ENCODE results near the gene RAB43.

DNA sequence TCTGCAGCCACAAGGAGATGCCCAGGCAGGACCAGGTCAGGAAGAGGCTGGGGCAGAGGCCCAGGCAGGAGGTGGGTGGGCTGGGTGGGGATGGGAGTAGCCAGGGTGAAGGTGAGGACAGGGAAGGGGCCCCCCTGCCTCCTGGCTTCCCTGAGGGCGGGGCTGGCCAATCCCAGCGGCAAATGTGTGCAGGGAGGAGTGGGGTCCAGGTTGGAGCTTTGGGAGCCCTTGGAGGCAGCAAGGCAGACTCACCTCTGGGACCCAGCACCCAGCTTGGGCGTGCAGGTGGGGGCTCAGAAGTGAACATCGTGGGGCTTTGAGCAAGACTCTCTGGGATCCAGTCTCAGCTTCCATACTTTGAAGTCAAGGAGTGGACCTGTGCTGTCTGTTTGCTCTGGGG is 35.8 kb downstream of the RAB43 start:
- TF ChIP-seq, protein P1, sequence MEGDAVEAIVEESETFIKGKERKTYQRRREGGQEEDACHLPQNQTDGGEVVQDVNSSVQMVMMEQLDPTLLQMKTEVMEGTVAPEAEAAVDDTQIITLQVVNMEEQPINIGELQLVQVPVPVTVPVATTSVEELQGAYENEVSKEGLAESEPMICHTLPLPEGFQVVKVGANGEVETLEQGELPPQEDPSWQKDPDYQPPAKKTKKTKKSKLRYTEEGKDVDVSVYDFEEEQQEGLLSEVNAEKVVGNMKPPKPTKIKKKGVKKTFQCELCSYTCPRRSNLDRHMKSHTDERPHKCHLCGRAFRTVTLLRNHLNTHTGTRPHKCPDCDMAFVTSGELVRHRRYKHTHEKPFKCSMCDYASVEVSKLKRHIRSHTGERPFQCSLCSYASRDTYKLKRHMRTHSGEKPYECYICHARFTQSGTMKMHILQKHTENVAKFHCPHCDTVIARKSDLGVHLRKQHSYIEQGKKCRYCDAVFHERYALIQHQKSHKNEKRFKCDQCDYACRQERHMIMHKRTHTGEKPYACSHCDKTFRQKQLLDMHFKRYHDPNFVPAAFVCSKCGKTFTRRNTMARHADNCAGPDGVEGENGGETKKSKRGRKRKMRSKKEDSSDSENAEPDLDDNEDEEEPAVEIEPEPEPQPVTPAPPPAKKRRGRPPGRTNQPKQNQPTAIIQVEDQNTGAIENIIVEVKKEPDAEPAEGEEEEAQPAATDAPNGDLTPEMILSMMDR (IDR thresholded peaks at IDR 0.05; ENCODE audit: insufficient read depth, low read depth, low read length): no peak
- no peak for TF ChIP-seq EZH2 (IDR thresholded peaks at IDR 0.05; ENCODE audit: insufficient read depth, low read length)

Data from astrocyte (in vitro differentiated cells and primary cell).